Activated naive CD4-positive, alpha-beta T cell treated with anti-CD3 and anti-CD28 coated beads, Interleukin-2, amount 50 U/mL, for 72 hours (primary cell): Measurements from ENCODE around the gene C1QB. TPM values are rescaled to one million over a fixed set of nuclear protein-coding genes. Genes with fewer than 3 reads are reported as not detected.
A peak's percentile ranks its signal among the peaks of the same experiment; 100 is the strongest.
"Not testable (repeated sequence)": the region's sequence is repeated elsewhere in the genome, so short reads cannot be mapped to it uniquely, and the experiment has no call there.

Source experiments
- ATAC-seq, 2 donors: fragments of 150-1000 bp; cut with Tn5 transposase; 2 replicates each; pipeline ENCODE4 v1.10.0; 2021; ENCODE audit warnings: mild to moderate bottlenecking in 2 of 2, moderate library complexity in 2 of 2
- DNase-seq, 2 donors: peaks; one replicate each; pipeline ENCODE4 v3.0.0; 2021 to 2022; ENCODE audit warnings: low spot score in 2 of 2
- H3K27ac Mint-ChIP-seq, 2 donors: one replicate each; pipeline ENCODE4 v1.8.0; 2022; ENCODE audit warnings: mild to moderate bottlenecking in 2 of 2, mixed read lengths in 2 of 2
- H3K36me3 Mint-ChIP-seq, 2 donors: one replicate each; pipeline ENCODE4 v1.8.0; 2022; ENCODE audit warnings: mixed read lengths in 2 of 2
- H3K9me3 Mint-ChIP-seq, 2 donors: one replicate each; pipeline ENCODE4 v1.8.0; 2022; ENCODE audit warnings: mixed read lengths in 2 of 2
- total RNA-seq, 2 donors: library from RNA; stranded (reverse); gene quantifications; one replicate each; pipeline ENCODE4 v1.2.3, GENCODE V29; 2022

The C1QB gene
- total RNA-seq, 2 donors from 2014 or later = not detected

DNA sequence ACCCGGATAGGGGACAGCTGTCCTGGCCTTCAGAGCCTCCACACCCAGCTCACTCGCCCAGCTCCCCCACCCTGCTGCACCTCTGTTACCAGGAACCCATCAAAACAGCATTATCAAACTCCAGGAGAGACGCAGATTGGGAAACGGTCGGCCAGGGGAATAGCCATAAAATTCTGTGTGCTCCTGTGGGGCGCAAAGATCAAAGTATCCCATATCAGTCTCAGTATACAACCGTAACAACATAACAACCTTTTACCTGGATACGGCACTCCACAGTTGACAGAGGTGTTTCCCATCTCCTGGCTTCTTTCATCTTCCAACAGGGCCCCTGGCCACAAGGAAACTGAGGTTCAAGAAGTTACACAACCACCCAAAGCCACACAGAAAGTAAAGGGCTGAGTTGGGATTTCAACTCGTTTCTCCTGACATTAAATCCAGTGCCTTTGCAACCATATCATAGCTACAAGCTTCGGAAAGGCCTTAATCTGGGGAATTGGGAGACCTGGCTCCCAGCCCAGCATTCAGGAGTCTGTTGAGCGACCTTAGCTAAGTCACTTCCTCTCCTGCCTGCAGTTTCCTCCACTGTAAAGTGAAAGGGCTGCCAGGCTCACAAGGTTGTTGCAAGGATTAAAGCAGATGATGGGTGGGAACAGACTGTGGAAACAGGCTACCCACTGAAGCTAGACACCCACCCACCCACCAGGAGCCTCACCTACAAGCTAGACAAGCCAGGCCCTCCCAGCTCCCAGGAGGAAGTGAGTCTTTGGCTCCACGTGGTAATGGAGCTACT lies 49.5 kb downstream of the C1QB start:
- no peaks in the 10 kb centered on the region for H3K9me3 Mint-ChIP-seq
- DNase-seq (no peak), ATAC-seq (no peak)
- no peak overlapping the region for H3K27ac Mint-ChIP-seq
- H3K36me3 Mint-ChIP-seq = no peaks in the 10 kb centered on the region

GRCh38 chr1:22704440-22705067 lies 51.5 kb downstream of the C1QB start:
- Mint-ChIP-seq H3K36me3 (no peaks in the 10 kb centered on the region), H3K27ac (no peak overlapping the region), H3K9me3 (no peaks in the 10 kb centered on the region)
- DNase-seq (peak; percentile 68 to 81), ATAC-seq (peak; percentile 97 to 98)

DNA sequence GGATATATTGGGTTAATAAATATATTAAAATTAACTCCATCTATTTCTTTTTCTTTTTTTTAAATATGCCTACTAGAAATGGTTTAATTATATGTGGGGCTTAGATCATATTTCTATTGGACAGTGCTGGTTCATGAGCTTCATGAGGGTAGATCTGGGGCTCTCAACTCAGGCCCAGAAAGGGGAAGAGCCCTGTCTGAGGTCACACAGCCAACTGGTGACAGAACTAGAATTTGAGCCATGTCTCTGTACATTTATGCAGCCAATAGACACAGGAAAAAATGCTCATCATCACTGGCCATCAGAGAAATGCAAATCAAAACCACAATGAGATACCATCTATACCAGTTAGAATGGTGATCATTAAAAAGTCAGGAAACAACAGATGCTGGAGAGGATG lies 52.5 kb downstream of the C1QB start:
- H3K27ac Mint-ChIP-seq = no peak overlapping the region
- no peak for ATAC-seq
- DNase-seq = no peak
- H3K9me3 Mint-ChIP-seq = no peaks in the 10 kb centered on the region
- H3K36me3 Mint-ChIP-seq = no peaks in the 10 kb centered on the region

- H3K36me3 Mint-ChIP-seq, ATAC-seq, DNase-seq, H3K9me3 Mint-ChIP-seq, H3K27ac Mint-ChIP-seq: not testable (repeated sequence)
Measured at GRCh38 chr1:22706100-22706499, 53.1 kb downstream of the C1QB start.

DNA sequence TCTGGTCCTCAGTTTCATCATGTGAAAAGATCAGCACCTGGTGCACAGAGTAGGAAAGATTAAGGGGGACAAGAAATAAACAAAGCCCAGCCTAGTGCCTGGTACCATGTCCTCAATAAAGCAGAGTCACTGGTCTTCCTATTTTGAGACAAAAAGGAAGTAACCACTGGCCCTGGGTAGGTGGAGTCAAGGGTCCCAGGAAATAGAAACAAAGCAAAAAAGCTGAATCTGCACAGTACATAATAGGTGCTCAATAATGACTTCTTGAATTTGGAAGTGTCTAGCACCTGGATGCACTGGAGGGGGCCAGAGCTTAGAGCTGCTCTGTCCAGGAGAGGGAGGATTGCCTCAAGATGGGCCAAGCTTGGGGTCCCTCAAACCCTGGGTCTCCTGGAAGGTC lies 55.7 kb downstream of the C1QB start:
- DNase-seq (no peak), ATAC-seq (no peak)
- Mint-ChIP-seq H3K36me3 (no peaks in the 10 kb centered on the region), H3K9me3 (no peaks in the 10 kb centered on the region), H3K27ac (no peak overlapping the region)

- DNase-seq (no peak), ATAC-seq (no peak)
- no peaks in the 10 kb centered on the region for H3K36me3 Mint-ChIP-seq
- H3K9me3 Mint-ChIP-seq = no peaks in the 10 kb centered on the region
- no peak overlapping the region for H3K27ac Mint-ChIP-seq
Measured at GRCh38 chr1:22709227-22709626, 56.2 kb downstream of the C1QB start.

GRCh38 chr1:22709891-22710700 lies 57.1 kb downstream of the C1QB start:
- Mint-ChIP-seq H3K36me3 (no peaks in the 10 kb centered on the region), H3K9me3 (no peaks in the 10 kb centered on the region), H3K27ac (no peak overlapping the region)
- peak in 1 of 2 donors; percentile 59 for ATAC-seq
- peak in 1 of 2 donors; percentile 49 for DNase-seq

- ATAC-seq (peak in 1 of 2 donors; percentile 76), DNase-seq (peak in 1 of 2 donors; percentile 27)
- H3K36me3 Mint-ChIP-seq = no peaks in the 10 kb centered on the region
- H3K9me3 Mint-ChIP-seq = no peaks in the 10 kb centered on the region
- no peak within 1 kb of the TSS for H3K27ac Mint-ChIP-seq
Measured at GRCh38 chr1:22710701-22711049, 57.6 kb downstream of the C1QB start, which contains the start of gene EPHB2. Gene EPHB2 (plus strand): TSS chr1:22710839. CDS start chr1:22710983, 144 bp downstream.

DNA sequence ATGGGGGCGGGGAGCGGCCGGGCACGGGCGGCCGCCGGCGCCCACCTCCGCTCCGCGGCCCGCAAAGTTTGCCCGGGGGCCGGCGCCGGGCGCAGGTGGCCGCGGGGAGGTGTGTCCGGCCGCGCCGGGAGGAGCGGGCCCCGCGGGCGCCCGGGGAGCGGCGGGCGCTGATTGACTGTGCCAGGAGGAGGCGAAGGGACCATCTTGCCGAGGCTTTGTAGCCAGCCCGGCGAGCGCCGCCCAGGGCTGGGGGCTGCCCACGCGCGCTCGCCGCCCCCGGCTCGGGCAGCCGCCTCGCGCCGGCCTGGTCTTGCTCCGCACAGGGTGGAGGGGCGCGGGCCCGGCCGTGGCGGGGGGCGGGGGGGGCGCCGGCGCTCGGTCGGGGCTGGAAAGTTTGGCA lies 58.0 kb downstream of the C1QB start:
- Mint-ChIP-seq H3K36me3 (no peaks in the 10 kb centered on the region), H3K9me3 (no peaks in the 10 kb centered on the region), H3K27ac (no peak overlapping the region)
- ATAC-seq = peak in 1 of 2 donors; percentile 31
- DNase-seq = no peak

Other genes starting within 250 kb of the C1QB start
- gene ZBTB40, start 201.4 kb upstream of the C1QB start, total RNA-seq = 10 to 100 TPM; 15.9 to 16.3 TPM
- not detected for gene EPHA8, start 89.7 kb upstream of the C1QB start, total RNA-seq
- not detected for gene C1QA, start 16.6 kb upstream of the C1QB start, total RNA-seq
- not detected for gene C1QC, start 9.6 kb upstream of the C1QB start, total RNA-seq
- not detected for gene EPHB2, start 57.6 kb downstream of the C1QB start, total RNA-seq